AG10803 (cell line): ENCODE results near the gene MEIS1.

Experiments used
- DNase-seq: peaks from one replicate; pipeline ENCODE4 v3.0.0; 2010; ENCODE audit warnings: low read depth
- H3K4me3 ChIP-seq: 2 replicates; pipeline ENCODE4 v1.5.1; 2011; ENCODE audit warnings: mild to moderate bottlenecking, low read length, control low read depth
- CTCF ChIP-seq: conservative IDR thresholded peaks from 2 replicates; pipeline ENCODE4 v1.5.1; 2011; ENCODE audit warnings: mild to moderate bottlenecking, low read length, control low read depth, inconsistent platforms

MEIS1 gene

GRCh38 chr2:66575625-66576310 lies 140.8 kb downstream of the MEIS1 start:
- DNase-seq = peak; percentile 31
- no peak for TF ChIP-seq CTCF
- peak overlapping the region; percentile 69 for H3K4me3 ChIP-seq

GRCh38 chr2:66576311-66576560 lies 141.3 kb downstream of the MEIS1 start:
- no peak for TF ChIP-seq CTCF
- no peak for DNase-seq
- peak overlapping the region; percentile 69 for H3K4me3 ChIP-seq

GRCh38 chr2:66576561-66577320 lies 141.8 kb downstream of the MEIS1 start:
- TF ChIP-seq CTCF = 0 out of 2 replicates have a peak, but pooled peaks have one; percentile 7
- peak; percentile 38 for DNase-seq
- H3K4me3 ChIP-seq = peak overlapping the region; percentile 69

- peak overlapping the region; percentile 69 for H3K4me3 ChIP-seq
- no peak for TF ChIP-seq CTCF
- DNase-seq = no peak
These were observed 142.6 kb downstream of the MEIS1 start for GRCh38 chr2:66577321-66578053.

GRCh38 chr2:66578054-66578686 lies 143.2 kb downstream of the MEIS1 start:
- DNase-seq = peak; percentile 18
- H3K4me3 ChIP-seq = peak overlapping the region; percentile 69
- TF ChIP-seq CTCF = no peak

GRCh38 chr2:66578687-66579106 lies 143.8 kb downstream of the MEIS1 start:
- DNase-seq = no peak
- peak overlapping the region; percentile 30 for H3K4me3 ChIP-seq
- no peak for TF ChIP-seq CTCF
